Measurements from ENCODE around the gene MYO3A. TPM values are rescaled to one million over a fixed set of nuclear protein-coding genes. Genes with fewer than 3 reads are reported as not detected.
"Not testable (repeated sequence)": the region's sequence is repeated elsewhere in the genome, so short reads cannot be mapped to it uniquely, and the experiment has no call there.

The MYO3A gene
- total RNA-seq, 1 experiment from 2014 or later, result not detected

DNA sequence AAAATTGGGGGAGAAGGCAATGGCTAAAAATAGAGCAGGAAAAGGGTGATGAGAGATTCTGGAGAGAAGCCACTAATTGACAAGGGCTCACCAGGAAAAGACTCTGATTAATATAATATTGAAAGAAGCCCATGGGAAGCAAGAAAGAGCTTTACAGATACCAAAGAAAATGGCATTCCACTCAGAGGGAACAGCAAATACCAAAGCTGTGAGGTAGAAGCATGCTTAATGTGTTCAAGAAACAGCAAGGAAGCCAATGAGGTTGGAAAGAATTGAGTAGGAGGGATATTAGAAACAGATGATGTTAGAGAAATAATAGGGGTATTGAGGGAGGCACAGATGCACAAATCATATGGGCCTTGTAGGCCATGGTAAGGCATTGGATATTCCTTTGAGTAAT is 130.1 kb downstream of the MYO3A start:
- TF ChIP-seq SIN3A (IDR thresholded peaks at IDR 0.05; ENCODE audit: borderline replicate concordance, insufficient read depth, low read depth, low read length) (no peak), POLR2AphosphoS5 (IDR thresholded peaks at IDR 0.05; ENCODE audit: low read depth, low read length) (no peak), TCF7L2 (IDR thresholded peaks at IDR 0.05; ENCODE audit: low read depth, low read length) (no peak)
- TF ChIP-seq, protein P1, sequence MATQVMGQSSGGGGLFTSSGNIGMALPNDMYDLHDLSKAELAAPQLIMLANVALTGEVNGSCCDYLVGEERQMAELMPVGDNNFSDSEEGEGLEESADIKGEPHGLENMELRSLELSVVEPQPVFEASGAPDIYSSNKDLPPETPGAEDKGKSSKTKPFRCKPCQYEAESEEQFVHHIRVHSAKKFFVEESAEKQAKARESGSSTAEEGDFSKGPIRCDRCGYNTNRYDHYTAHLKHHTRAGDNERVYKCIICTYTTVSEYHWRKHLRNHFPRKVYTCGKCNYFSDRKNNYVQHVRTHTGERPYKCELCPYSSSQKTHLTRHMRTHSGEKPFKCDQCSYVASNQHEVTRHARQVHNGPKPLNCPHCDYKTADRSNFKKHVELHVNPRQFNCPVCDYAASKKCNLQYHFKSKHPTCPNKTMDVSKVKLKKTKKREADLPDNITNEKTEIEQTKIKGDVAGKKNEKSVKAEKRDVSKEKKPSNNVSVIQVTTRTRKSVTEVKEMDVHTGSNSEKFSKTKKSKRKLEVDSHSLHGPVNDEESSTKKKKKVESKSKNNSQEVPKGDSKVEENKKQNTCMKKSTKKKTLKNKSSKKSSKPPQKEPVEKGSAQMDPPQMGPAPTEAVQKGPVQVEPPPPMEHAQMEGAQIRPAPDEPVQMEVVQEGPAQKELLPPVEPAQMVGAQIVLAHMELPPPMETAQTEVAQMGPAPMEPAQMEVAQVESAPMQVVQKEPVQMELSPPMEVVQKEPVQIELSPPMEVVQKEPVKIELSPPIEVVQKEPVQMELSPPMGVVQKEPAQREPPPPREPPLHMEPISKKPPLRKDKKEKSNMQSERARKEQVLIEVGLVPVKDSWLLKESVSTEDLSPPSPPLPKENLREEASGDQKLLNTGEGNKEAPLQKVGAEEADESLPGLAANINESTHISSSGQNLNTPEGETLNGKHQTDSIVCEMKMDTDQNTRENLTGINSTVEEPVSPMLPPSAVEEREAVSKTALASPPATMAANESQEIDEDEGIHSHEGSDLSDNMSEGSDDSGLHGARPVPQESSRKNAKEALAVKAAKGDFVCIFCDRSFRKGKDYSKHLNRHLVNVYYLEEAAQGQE (IDR thresholded peaks at IDR 0.05; ENCODE audit: insufficient read depth in 1 of 2, low read depth in 2 of 2, low read length in 1 of 2), result no peak
- TF ChIP-seq, protein P2, sequence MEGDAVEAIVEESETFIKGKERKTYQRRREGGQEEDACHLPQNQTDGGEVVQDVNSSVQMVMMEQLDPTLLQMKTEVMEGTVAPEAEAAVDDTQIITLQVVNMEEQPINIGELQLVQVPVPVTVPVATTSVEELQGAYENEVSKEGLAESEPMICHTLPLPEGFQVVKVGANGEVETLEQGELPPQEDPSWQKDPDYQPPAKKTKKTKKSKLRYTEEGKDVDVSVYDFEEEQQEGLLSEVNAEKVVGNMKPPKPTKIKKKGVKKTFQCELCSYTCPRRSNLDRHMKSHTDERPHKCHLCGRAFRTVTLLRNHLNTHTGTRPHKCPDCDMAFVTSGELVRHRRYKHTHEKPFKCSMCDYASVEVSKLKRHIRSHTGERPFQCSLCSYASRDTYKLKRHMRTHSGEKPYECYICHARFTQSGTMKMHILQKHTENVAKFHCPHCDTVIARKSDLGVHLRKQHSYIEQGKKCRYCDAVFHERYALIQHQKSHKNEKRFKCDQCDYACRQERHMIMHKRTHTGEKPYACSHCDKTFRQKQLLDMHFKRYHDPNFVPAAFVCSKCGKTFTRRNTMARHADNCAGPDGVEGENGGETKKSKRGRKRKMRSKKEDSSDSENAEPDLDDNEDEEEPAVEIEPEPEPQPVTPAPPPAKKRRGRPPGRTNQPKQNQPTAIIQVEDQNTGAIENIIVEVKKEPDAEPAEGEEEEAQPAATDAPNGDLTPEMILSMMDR (IDR thresholded peaks at IDR 0.05), result no peak
- Histone ChIP-seq H3K27ac (ENCODE audit: low read length) (no peak overlapping the region), H3K36me3 (ENCODE audit: control insufficient read depth, insufficient read depth, low read length) (no peaks in the 10 kb centered on the region), H3K4me3 (ENCODE audit: low read depth in 2 of 2, low read length in 2 of 2) (no peak overlapping the region), H3K9me3 (ENCODE audit: control insufficient read depth, insufficient read depth, low read depth, low read length) (no peaks in the 10 kb centered on the region), H3K4me1 (ENCODE audit: control insufficient read depth, insufficient read depth, low read length) (no peaks in the 10 kb centered on the region), H3K27me3 (ENCODE audit: control insufficient read depth, insufficient read depth, low read length) (no peaks in the 10 kb centered on the region)
- in situ Hi-C loops (cut with HindIII; ENCODE audit: low pct_unique_long_range_greater_than_20kb, low sequenced_read_pairs) (no loop called here), intact Hi-C loops (cut with micrococcal nuclease; ENCODE audit: unreplicated experiment) (no loop called here)
- no peak for ATAC-seq
- no peak for DNase-seq (ENCODE audit: low read depth, low spot score)
- BruUV-seq (replicated peaks), result no TSS peak
- CTCF ChIA-PET, result no interaction called here
- POLR2A ChIA-PET, result no interaction called here

DNA sequence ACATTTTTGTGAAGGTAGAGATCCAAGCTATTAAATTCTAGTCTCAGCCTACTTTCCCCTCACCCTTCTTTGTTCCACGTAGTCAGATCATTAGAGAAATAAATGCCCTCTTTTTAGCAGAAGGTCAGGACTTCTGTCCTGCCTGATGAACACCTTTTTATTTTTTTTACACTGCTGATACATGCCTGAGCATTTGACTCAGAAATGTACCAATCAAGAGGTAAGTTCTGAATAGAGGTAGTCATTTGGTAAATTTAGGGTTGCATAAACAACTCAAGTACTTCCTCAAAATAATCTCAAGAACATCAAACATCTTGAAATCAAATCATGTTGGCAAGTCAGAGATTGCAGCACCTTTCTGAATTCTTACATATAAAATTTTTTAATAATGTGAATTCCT is 133.7 kb downstream of the MYO3A start:
- H3K27me3 ChIP-seq (ENCODE audit: control insufficient read depth, insufficient read depth, low read length), result no peaks in the 10 kb centered on the region
- H3K4me1 ChIP-seq (ENCODE audit: control insufficient read depth, insufficient read depth, low read length), result no peaks in the 10 kb centered on the region
- CTCF ChIA-PET, result no interaction called here
- in situ Hi-C loops (cut with HindIII; ENCODE audit: low pct_unique_long_range_greater_than_20kb, low sequenced_read_pairs), result no loop called here
- H3K36me3 ChIP-seq (ENCODE audit: control insufficient read depth, insufficient read depth, low read length), result no peaks in the 10 kb centered on the region
- no peaks in the 10 kb centered on the region for H3K9me3 ChIP-seq (ENCODE audit: control insufficient read depth, insufficient read depth, low read depth, low read length)
- TF ChIP-seq TCF7L2 (IDR thresholded peaks at IDR 0.05; ENCODE audit: low read depth, low read length) (no peak), POLR2AphosphoS5 (IDR thresholded peaks at IDR 0.05; ENCODE audit: low read depth, low read length) (no peak)
- DNase-seq (ENCODE audit: low read depth, low spot score), result no peak
- no peak overlapping the region for H3K27ac ChIP-seq (ENCODE audit: low read length)
- H3K4me3 ChIP-seq (ENCODE audit: low read depth in 2 of 2, low read length in 2 of 2), result no peak overlapping the region
- intact Hi-C loops (cut with micrococcal nuclease; ENCODE audit: unreplicated experiment), result no loop called here
- no TSS peak for BruUV-seq (replicated peaks)
- POLR2A ChIA-PET, result no interaction called here
- ATAC-seq, result no peak

DNA sequence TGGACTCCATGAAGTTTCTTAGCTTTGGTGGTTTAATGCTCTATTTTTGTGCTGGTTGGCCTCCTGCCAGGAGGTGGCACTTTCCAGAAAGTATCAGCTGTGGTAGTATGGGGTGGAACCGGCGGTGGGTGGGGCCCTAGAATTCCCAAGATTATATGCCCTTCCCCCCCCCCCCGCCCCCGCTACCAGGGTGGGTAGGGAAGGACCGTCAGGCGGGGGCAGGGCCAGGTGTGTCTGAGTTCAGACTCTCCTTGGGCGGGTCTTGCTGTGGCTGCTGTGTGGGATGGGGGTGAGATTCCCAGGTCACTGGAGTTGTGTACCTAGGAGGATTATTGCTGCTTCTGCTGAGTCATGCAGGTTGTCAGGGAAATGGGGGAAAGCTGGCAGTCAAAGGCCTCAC is 146.9 kb downstream of the MYO3A start:
- H3K9me3 ChIP-seq (ENCODE audit: control insufficient read depth, insufficient read depth, low read depth, low read length); CTCF ChIA-PET; POLR2A ChIA-PET; intact Hi-C loops (cut with micrococcal nuclease; ENCODE audit: unreplicated experiment); H3K4me3 ChIP-seq (ENCODE audit: low read depth in 2 of 2, low read length in 2 of 2); H3K4me1 ChIP-seq (ENCODE audit: control insufficient read depth, insufficient read depth, low read length); ATAC-seq; DNase-seq (ENCODE audit: low read depth, low spot score); H3K27ac ChIP-seq (ENCODE audit: low read length); in situ Hi-C loops (cut with HindIII; ENCODE audit: low pct_unique_long_range_greater_than_20kb, low sequenced_read_pairs); H3K27me3 ChIP-seq (ENCODE audit: control insufficient read depth, insufficient read depth, low read length); H3K36me3 ChIP-seq (ENCODE audit: control insufficient read depth, insufficient read depth, low read length); BruUV-seq (replicated peaks): not testable (repeated sequence)
